ENCODE results near the gene NOVA2. TPM values are rescaled to one million over a fixed set of nuclear protein-coding genes. Genes with fewer than 3 reads are reported as not detected.

NOVA2 gene
- polyA plus RNA-seq, 2 of the 4 experiments (the other 2 are of a cell fraction): 0.06 to 0.30 TPM

DNA sequence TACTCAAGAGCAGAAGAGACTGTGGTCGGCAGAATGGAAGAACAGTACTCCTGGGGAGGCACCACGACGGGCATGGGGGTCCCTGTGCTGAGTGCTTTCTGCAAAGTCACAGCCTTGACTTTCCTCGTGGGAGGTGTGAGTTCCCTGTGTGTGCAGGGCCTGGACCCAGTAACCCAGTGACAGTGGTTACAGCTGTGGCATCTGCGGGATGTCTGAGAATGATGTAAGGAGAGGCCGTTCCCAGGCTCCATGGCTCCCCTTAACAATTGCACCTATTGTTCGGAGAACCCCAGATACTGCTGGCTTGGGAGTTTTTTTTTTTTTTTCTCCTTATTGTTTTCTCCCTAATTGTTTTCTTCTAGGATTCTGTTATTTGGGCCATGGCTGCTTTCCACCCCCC, 54.0 kb downstream of the NOVA2 start:
- Histone ChIP-seq H3K4me2 (no peak overlapping the region), H3K27ac (no peak overlapping the region), H3K4me1 (no peaks in the 10 kb centered on the region), H3K9me3 (no peaks in the 10 kb centered on the region; the same call in 2 of the 3 replicates), H3K4me3 (no peak overlapping the region)
- peak; percentile 39 to 42; a peak in 5 of 6 replicates for ATAC-seq
- TF ChIP-seq JUNB (IDR thresholded peaks at IDR 0.05) (no peak), HDAC2 (IDR thresholded peaks at IDR 0.05) (no peak)
- FAIRE-seq: no peak
- DNase-seq (ENCODE audit: low read depth in 1 of 2, low spot score in 1 of 2): no peak
- ChIA-PET POLR2A (interaction anchor here (0.7 kb wide), 1 partner anchor 33 kb away, joined by 3 read pairs; no protein-coding TSS in a partner anchor), CTCF (interaction anchor here (0.8 to 2.8 kb wide), 4 partner anchors 17 to 109 kb away, joined by 3 to 9 read pairs (median 4); partner anchors contain the start of gene MYPOP)
- 43% methylated on average over 7 of the region's 7 CpGs for WGBS (ENCODE audit: missing lambda C conversion rate)

DNA sequence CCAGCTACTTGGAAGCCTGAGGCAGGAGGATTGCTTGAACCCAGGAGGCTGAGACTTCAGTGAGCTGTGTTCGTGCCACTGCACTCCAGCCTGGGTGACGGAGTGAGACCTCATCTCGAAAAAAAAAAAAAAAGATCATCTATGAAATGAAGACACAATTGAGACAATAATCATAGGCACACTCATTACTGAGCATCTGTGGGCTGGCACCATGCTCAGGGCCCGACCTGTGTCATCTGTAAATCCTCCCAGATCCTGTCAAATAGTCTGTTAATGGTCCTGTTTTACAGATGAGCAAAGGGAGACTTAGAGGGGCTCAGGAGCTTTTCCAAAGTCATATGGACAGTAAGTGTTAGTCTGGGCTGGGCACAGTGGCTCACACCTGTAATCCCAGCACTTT, 54.9 kb downstream of the NOVA2 start:
- FAIRE-seq (no peak), DNase-seq (ENCODE audit: low read depth in 1 of 2, low spot score in 1 of 2) (no peak), ATAC-seq (no peak)
- no peaks in the 10 kb centered on the region for H3K4me1 ChIP-seq
- WGBS (ENCODE audit: missing lambda C conversion rate): 29% methylated on average over 4 of the region's 4 CpGs
- ChIA-PET POLR2A (interaction anchor here (1.2 kb wide), 1 partner anchor 76 kb away, joined by 3 read pairs; the partner anchor contains the start of gene CCDC61), CTCF (interaction anchor here (1.3 to 2.8 kb wide), 2 partner anchors 15 to 110 kb away, joined by 4 to 9 read pairs; no protein-coding TSS in a partner anchor)
- H3K4me2 ChIP-seq: no peak overlapping the region
- TF ChIP-seq POLR2AphosphoS2 (conservative IDR thresholded peaks at IDR 0.05; ENCODE audit: low read length) (no peak), TP53 (CRISPR knock-in tag; IDR thresholded peaks at IDR 0.05) (no peak), ZFP36 (IDR thresholded peaks at IDR 0.05; ENCODE audit: borderline replicate concordance, partially characterized antibody) (no peak), RNF2 (IDR thresholded peaks at IDR 0.05; ENCODE audit: borderline replicate concordance, low read depth) (no peak), EHF (CRISPR knock-in tag; IDR thresholded peaks at IDR 0.05) (no peak), KDM1A (IDR thresholded peaks at IDR 0.05; ENCODE audit: low read depth) (no peak), HOXB5 (CRISPR knock-in tag; IDR thresholded peaks at IDR 0.05) (no peak), POLR2A (IDR thresholded peaks at IDR 0.05; ENCODE audit: low read length) (no peak), RARB (CRISPR knock-in tag; IDR thresholded peaks at IDR 0.05) (no peak), JUN (IDR thresholded peaks at IDR 0.05) (no peak)
- TF ChIP-seq, protein P1, sequence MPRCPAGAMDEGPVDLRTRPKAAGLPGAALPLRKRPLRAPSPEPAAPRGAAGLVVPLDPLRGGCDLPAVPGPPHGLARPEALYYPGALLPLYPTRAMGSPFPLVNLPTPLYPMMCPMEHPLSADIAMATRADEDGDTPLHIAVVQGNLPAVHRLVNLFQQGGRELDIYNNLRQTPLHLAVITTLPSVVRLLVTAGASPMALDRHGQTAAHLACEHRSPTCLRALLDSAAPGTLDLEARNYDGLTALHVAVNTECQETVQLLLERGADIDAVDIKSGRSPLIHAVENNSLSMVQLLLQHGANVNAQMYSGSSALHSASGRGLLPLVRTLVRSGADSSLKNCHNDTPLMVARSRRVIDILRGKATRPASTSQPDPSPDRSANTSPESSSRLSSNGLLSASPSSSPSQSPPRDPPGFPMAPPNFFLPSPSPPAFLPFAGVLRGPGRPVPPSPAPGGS (IDR thresholded peaks at IDR 0.05): no peak
- TF ChIP-seq, protein P2, sequence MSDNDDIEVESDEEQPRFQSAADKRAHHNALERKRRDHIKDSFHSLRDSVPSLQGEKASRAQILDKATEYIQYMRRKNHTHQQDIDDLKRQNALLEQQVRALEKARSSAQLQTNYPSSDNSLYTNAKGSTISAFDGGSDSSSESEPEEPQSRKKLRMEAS (IDR thresholded peaks at IDR 0.05): no peak
- TF ChIP-seq, protein P3, sequence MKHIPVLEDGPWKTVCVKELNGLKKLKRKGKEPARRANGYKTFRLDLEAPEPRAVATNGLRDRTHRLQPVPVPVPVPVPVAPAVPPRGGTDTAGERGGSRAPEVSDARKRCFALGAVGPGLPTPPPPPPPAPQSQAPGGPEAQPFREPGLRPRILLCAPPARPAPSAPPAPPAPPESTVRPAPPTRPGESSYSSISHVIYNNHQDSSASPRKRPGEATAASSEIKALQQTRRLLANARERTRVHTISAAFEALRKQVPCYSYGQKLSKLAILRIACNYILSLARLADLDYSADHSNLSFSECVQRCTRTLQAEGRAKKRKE (CRISPR knock-in tag; IDR thresholded peaks at IDR 0.05; ENCODE audit: low read depth): no peak
- H3K4me3 ChIP-seq: no peak overlapping the region
- H3K27ac ChIP-seq: no peak overlapping the region
- H3K9me3 ChIP-seq: no peaks in the 10 kb centered on the region

DNA sequence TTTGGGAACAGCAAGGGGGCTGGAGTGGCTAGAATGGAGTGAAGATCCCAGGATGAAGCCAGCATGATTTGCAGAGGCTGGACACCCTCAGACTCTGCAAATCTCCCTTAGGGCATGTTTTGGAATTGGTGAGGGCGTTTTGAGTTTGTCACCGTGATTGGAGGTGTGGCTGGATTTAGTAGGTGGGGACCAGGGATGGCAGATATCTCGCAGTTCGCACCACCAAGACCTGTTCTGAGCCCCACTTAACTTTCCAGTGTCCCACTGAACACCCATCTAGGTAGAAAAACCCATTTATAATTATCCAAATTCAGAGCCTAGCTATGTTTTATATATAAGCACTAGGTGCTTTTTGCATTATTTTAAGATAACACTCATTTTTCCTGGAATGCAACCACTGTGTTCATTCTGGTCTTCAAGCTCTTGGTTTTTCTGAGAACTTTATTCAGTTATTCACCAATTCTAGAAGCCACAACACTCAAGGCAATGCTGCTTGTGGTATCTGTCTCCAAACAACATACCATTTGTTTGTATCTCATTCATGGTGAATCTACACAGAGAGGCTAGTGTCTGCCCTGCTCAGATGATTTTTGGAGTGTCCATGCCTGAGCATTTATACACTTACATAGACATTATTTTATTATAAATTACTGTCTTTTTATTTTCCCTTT, 56.1 kb downstream of the NOVA2 start:
- Histone ChIP-seq H3K4me3 (no peak overlapping the region), H3K4me2 (no peak overlapping the region), H3K9me3 (no peaks in the 10 kb centered on the region), H3K4me1 (no peaks in the 10 kb centered on the region), H3K27ac (no peak overlapping the region)
- TF ChIP-seq KDM5A (IDR thresholded peaks at IDR 0.05): no peak
- TF ChIP-seq MYC (IDR thresholded peaks at IDR 0.05; ENCODE audit: borderline replicate concordance, low read length): no peak
- TF ChIP-seq, protein P4, sequence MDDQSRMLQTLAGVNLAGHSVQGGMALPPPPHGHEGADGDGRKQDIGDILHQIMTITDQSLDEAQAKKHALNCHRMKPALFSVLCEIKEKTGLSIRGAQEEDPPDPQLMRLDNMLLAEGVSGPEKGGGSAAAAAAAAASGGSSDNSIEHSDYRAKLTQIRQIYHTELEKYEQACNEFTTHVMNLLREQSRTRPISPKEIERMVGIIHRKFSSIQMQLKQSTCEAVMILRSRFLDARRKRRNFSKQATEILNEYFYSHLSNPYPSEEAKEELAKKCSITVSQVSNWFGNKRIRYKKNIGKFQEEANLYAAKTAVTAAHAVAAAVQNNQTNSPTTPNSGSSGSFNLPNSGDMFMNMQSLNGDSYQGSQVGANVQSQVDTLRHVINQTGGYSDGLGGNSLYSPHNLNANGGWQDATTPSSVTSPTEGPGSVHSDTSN (IDR thresholded peaks at IDR 0.05): no peak
- no peak for TF ChIP-seq ZSCAN20 (CRISPR knock-in tag; IDR thresholded peaks at IDR 0.05)
- no peak for TF ChIP-seq TP53 (CRISPR knock-in tag; IDR thresholded peaks at IDR 0.05)
- no peak for TF ChIP-seq JUN (IDR thresholded peaks at IDR 0.05)
- no peak for TF ChIP-seq POLR2A (IDR thresholded peaks at IDR 0.05; ENCODE audit: low read length)
- no peak for TF ChIP-seq RNF2 (IDR thresholded peaks at IDR 0.05; ENCODE audit: borderline replicate concordance, low read depth)
- TF ChIP-seq RCOR1 (IDR thresholded peaks at IDR 0.05; ENCODE audit: low read depth, low read length): no peak
- TF ChIP-seq EHF (CRISPR knock-in tag; IDR thresholded peaks at IDR 0.05): no peak
- no peak for TF ChIP-seq EHMT2 (IDR thresholded peaks at IDR 0.05; ENCODE audit: low read depth)
- no peak for TF ChIP-seq RAD21 (conservative IDR thresholded peaks at IDR 0.05 in 1 of 2, IDR thresholded peaks at IDR 0.05 in 1 of 2)
- TF ChIP-seq GATA3 (IDR thresholded peaks at IDR 0.05; ENCODE audit: borderline replicate concordance): no peak
- TF ChIP-seq BHLHE40 (IDR thresholded peaks at IDR 0.05; ENCODE audit: low read depth, low read length): no peak
- WGBS (ENCODE audit: missing lambda C conversion rate): 31% methylated on average over 4 of the region's 4 CpGs
- FAIRE-seq (no peak), DNase-seq (ENCODE audit: low read depth in 1 of 2, low spot score in 1 of 2) (no peak), ATAC-seq (no peak)
- ChIA-PET POLR2A (interaction anchor here (0.5 to 1.2 kb wide), 3 partner anchors 77 to 342 kb away, joined by 3 to 4 read pairs (median 3); partner anchors contain the start of gene CCDC61), CTCF (interaction anchor here (1.5 to 2.0 kb wide), 2 partner anchors 35 to 100 kb away, joined by 4 to 5 read pairs; no protein-coding TSS in a partner anchor)

Data from A549 (cell line).